Measurements from ENCODE around the gene RAB6B. TPM values are rescaled to one million over a fixed set of nuclear protein-coding genes. Genes with fewer than 3 reads are reported as not detected.

The RAB6B gene
- polyA plus RNA-seq, 2 of the 4 experiments (the other 2 are of a cell fraction): 2.4 to 2.5 TPM

DNA sequence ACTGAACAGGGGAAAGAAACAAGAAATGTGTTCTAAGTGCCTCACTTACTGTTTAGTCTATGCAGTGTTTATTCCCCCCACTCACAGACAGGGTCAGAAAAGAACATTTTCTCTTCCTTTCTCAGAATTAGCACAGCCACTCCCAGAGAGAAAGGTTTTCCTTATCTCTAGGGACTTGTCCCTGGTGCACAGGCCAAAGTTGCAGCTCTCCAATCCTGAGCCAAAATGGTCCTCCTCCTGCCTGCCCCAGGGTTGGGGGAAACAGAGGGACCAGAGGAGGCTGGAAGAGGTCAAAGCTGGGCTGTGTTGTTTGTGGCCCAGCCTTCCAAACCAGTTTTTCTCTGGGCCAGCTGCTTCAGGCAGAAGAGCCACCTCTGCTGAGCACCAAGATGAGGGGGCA lies 12.0 kb downstream of the RAB6B start:
- H3K4me2 ChIP-seq: no peak overlapping the region
- no peak overlapping the region for H3K4me3 ChIP-seq
- FAIRE-seq (no peak), DNase-seq (ENCODE audit: low read depth in 1 of 2, low spot score in 1 of 2) (no peak), ATAC-seq (no peak)
- no peaks in the 10 kb centered on the region for H3K9me3 ChIP-seq
- no peak overlapping the region for H3K27ac ChIP-seq
- POLR2A ChIA-PET: no interaction called here
- no peak for TF ChIP-seq CEBPB (IDR thresholded peaks at IDR 0.05)
- no peak for TF ChIP-seq EHMT2 (IDR thresholded peaks at IDR 0.05; ENCODE audit: low read depth)
- no peak for TF ChIP-seq JUN (IDR thresholded peaks at IDR 0.05)
- no peak for TF ChIP-seq MAFK (IDR thresholded peaks at IDR 0.05; ENCODE audit: partially characterized antibody)
- no peak for TF ChIP-seq RCOR1 (IDR thresholded peaks at IDR 0.05; ENCODE audit: low read depth, low read length)
- no peak for TF ChIP-seq CHD2 (IDR thresholded peaks at IDR 0.05; ENCODE audit: low read length, partially characterized antibody)
- no peak for TF ChIP-seq FOXS1 (CRISPR knock-in tag; IDR thresholded peaks at IDR 0.05)
- TF ChIP-seq, protein P1, sequence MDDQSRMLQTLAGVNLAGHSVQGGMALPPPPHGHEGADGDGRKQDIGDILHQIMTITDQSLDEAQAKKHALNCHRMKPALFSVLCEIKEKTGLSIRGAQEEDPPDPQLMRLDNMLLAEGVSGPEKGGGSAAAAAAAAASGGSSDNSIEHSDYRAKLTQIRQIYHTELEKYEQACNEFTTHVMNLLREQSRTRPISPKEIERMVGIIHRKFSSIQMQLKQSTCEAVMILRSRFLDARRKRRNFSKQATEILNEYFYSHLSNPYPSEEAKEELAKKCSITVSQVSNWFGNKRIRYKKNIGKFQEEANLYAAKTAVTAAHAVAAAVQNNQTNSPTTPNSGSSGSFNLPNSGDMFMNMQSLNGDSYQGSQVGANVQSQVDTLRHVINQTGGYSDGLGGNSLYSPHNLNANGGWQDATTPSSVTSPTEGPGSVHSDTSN (IDR thresholded peaks at IDR 0.05): no peak
- no peak for TF ChIP-seq CBX2 (IDR thresholded peaks at IDR 0.05; ENCODE audit: borderline replicate concordance, low read depth)
- TF ChIP-seq, protein P2, sequence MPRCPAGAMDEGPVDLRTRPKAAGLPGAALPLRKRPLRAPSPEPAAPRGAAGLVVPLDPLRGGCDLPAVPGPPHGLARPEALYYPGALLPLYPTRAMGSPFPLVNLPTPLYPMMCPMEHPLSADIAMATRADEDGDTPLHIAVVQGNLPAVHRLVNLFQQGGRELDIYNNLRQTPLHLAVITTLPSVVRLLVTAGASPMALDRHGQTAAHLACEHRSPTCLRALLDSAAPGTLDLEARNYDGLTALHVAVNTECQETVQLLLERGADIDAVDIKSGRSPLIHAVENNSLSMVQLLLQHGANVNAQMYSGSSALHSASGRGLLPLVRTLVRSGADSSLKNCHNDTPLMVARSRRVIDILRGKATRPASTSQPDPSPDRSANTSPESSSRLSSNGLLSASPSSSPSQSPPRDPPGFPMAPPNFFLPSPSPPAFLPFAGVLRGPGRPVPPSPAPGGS (IDR thresholded peaks at IDR 0.05): no peak
- TF ChIP-seq, protein P3, sequence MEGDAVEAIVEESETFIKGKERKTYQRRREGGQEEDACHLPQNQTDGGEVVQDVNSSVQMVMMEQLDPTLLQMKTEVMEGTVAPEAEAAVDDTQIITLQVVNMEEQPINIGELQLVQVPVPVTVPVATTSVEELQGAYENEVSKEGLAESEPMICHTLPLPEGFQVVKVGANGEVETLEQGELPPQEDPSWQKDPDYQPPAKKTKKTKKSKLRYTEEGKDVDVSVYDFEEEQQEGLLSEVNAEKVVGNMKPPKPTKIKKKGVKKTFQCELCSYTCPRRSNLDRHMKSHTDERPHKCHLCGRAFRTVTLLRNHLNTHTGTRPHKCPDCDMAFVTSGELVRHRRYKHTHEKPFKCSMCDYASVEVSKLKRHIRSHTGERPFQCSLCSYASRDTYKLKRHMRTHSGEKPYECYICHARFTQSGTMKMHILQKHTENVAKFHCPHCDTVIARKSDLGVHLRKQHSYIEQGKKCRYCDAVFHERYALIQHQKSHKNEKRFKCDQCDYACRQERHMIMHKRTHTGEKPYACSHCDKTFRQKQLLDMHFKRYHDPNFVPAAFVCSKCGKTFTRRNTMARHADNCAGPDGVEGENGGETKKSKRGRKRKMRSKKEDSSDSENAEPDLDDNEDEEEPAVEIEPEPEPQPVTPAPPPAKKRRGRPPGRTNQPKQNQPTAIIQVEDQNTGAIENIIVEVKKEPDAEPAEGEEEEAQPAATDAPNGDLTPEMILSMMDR (IDR thresholded peaks at IDR 0.05): no peak
- no peak for TF ChIP-seq MYC (IDR thresholded peaks at IDR 0.05; ENCODE audit: borderline replicate concordance, low read length)
- TF ChIP-seq, protein P4, sequence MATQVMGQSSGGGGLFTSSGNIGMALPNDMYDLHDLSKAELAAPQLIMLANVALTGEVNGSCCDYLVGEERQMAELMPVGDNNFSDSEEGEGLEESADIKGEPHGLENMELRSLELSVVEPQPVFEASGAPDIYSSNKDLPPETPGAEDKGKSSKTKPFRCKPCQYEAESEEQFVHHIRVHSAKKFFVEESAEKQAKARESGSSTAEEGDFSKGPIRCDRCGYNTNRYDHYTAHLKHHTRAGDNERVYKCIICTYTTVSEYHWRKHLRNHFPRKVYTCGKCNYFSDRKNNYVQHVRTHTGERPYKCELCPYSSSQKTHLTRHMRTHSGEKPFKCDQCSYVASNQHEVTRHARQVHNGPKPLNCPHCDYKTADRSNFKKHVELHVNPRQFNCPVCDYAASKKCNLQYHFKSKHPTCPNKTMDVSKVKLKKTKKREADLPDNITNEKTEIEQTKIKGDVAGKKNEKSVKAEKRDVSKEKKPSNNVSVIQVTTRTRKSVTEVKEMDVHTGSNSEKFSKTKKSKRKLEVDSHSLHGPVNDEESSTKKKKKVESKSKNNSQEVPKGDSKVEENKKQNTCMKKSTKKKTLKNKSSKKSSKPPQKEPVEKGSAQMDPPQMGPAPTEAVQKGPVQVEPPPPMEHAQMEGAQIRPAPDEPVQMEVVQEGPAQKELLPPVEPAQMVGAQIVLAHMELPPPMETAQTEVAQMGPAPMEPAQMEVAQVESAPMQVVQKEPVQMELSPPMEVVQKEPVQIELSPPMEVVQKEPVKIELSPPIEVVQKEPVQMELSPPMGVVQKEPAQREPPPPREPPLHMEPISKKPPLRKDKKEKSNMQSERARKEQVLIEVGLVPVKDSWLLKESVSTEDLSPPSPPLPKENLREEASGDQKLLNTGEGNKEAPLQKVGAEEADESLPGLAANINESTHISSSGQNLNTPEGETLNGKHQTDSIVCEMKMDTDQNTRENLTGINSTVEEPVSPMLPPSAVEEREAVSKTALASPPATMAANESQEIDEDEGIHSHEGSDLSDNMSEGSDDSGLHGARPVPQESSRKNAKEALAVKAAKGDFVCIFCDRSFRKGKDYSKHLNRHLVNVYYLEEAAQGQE (IDR thresholded peaks at IDR 0.05): no peak
- TF ChIP-seq, protein P5, sequence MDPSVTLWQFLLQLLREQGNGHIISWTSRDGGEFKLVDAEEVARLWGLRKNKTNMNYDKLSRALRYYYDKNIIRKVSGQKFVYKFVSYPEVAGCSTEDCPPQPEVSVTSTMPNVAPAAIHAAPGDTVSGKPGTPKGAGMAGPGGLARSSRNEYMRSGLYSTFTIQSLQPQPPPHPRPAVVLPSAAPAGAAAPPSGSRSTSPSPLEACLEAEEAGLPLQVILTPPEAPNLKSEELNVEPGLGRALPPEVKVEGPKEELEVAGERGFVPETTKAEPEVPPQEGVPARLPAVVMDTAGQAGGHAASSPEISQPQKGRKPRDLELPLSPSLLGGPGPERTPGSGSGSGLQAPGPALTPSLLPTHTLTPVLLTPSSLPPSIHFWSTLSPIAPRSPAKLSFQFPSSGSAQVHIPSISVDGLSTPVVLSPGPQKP (IDR thresholded peaks at IDR 0.05; ENCODE audit: low read depth, low read length): no peak
- TF ChIP-seq RARB (CRISPR knock-in tag; IDR thresholded peaks at IDR 0.05): no peak
- no peak for TF ChIP-seq HEYL (CRISPR knock-in tag; IDR thresholded peaks at IDR 0.05)
- TF ChIP-seq, protein P6, sequence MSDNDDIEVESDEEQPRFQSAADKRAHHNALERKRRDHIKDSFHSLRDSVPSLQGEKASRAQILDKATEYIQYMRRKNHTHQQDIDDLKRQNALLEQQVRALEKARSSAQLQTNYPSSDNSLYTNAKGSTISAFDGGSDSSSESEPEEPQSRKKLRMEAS (IDR thresholded peaks at IDR 0.05): no peak
- TF ChIP-seq CBX8 (IDR thresholded peaks at IDR 0.05): no peak
- CTCF ChIA-PET: interaction anchor here (1.2 kb wide), 1 partner anchor 8 kb away, joined by 3 read pairs; no protein-coding TSS in a partner anchor
- H3K4me1 ChIP-seq: no peaks in the 10 kb centered on the region
